BLaER1 (cell line): ENCODE results near the gene PHC2.

Experiments used
- H3K27ac ChIP-seq: shearing (Covaris generic); formaldehyde crosslinking; 2 replicates; pipeline ENCODE4 v1.8.1; 2022
- H3K27me3 ChIP-seq: shearing (Covaris generic); formaldehyde crosslinking; 2 replicates; pipeline ENCODE4 v1.8.1; 2022
- H3K36me3 ChIP-seq: shearing (Covaris generic); formaldehyde crosslinking; 2 replicates; pipeline ENCODE4 v1.8.1; 2022
- H3K4me1 ChIP-seq: shearing (Covaris generic); formaldehyde crosslinking; 2 replicates; pipeline ENCODE4 v1.8.1; 2022
- H3K4me2 ChIP-seq: shearing (Covaris generic); formaldehyde crosslinking; 2 replicates; pipeline ENCODE4 v1.8.1; 2022
- H3K4me3 ChIP-seq: shearing (Covaris generic); formaldehyde crosslinking; 2 replicates; pipeline ENCODE4 v1.8.1; 2022
- H3K9ac ChIP-seq: shearing (Covaris generic); formaldehyde crosslinking; 2 replicates; pipeline ENCODE4 v1.8.1; 2022
- H3K9me3 ChIP-seq: shearing (Covaris generic); formaldehyde crosslinking; 2 replicates; pipeline ENCODE4 v1.8.1; 2022
- H4K20me1 ChIP-seq: shearing (Covaris generic); formaldehyde crosslinking; 2 replicates; pipeline ENCODE4 v1.8.1; 2022
- Cebpa-rat ChIP-seq: shearing (Covaris generic); IDR thresholded peaks from 2 replicates; pipeline ENCODE4 v1.8.1; 2022

PHC2 gene

GRCh38 chr1:33366762-33367484, 64.0 kb downstream of the PHC2 start:
- H3K9me3 ChIP-seq, result no peaks in the 10 kb centered on the region
- H3K4me1 ChIP-seq, result peaks cover 57% of the 10 kb centered on the region
- no peaks in the 10 kb centered on the region for H3K27me3 ChIP-seq
- peak overlapping the region; percentile 46; the same call in 1 of the 2 replicates for H3K27ac ChIP-seq
- peak overlapping the region; percentile 33; the same call in 1 of the 2 replicates for H3K9ac ChIP-seq
- H3K4me3 ChIP-seq, result no peak overlapping the region
- H3K36me3 ChIP-seq, result peaks cover under 1% of the 10 kb centered on the region; the same call in 1 of the 2 replicates
- no peak for TF ChIP-seq Cebpa-rat
- peak overlapping the region; percentile 89 for H3K4me2 ChIP-seq
- H4K20me1 ChIP-seq, result no peaks in the 10 kb centered on the region

GRCh38 chr1:33365560-33365997, 65.3 kb downstream of the PHC2 start:
- Histone ChIP-seq H3K4me1 (peaks cover 71% of the 10 kb centered on the region), H3K27me3 (no peaks in the 10 kb centered on the region)

GRCh38 chr1:33364565-33364918, 66.4 kb downstream of the PHC2 start:
- no peak for TF ChIP-seq Cebpa-rat
- Histone ChIP-seq H3K4me1 (peaks cover 81% of the 10 kb centered on the region), H4K20me1 (no peaks in the 10 kb centered on the region), H3K4me2 (peak overlapping the region; percentile 89), H3K9ac (peak overlapping the region; percentile 76), H3K4me3 (peak overlapping the region; percentile 66), H3K9me3 (no peaks in the 10 kb centered on the region), H3K27ac (peak overlapping the region; percentile 85), H3K36me3 (no peaks in the 10 kb centered on the region), H3K27me3 (no peaks in the 10 kb centered on the region)

More at GRCh38 chr1:33365560-33365997, 65.3 kb downstream of the PHC2 start:
- H3K36me3 ChIP-seq, result no peaks in the 10 kb centered on the region
- H3K4me3 ChIP-seq, result no peak overlapping the region
- H4K20me1 ChIP-seq, result no peaks in the 10 kb centered on the region
- peak overlapping the region; percentile 85 for H3K27ac ChIP-seq
- no peaks in the 10 kb centered on the region for H3K9me3 ChIP-seq
- H3K4me2 ChIP-seq, result peak overlapping the region; percentile 89
- TF ChIP-seq Cebpa-rat, result no peak
- peak overlapping the region; percentile 76 for H3K9ac ChIP-seq

GRCh38 chr1:33363470-33363861, 67.4 kb downstream of the PHC2 start:
- no peak for TF ChIP-seq Cebpa-rat
- Histone ChIP-seq H3K4me3 (peak overlapping the region; percentile 66), H3K36me3 (0 out of 2 replicates have a peak, but pooled peaks cover 3% of the 10 kb centered on the region), H3K4me2 (peak overlapping the region; percentile 89), H3K9me3 (peaks cover 6% of the 10 kb centered on the region; the same call in 1 of the 2 replicates), H3K27me3 (no peaks in the 10 kb centered on the region), H4K20me1 (no peaks in the 10 kb centered on the region), H3K9ac (peak overlapping the region; percentile 78), H3K27ac (peak overlapping the region; percentile 85), H3K4me1 (peaks cover 82% of the 10 kb centered on the region)

- H3K36me3 ChIP-seq, result 0 out of 2 replicates have a peak, but pooled peaks cover 3% of the 10 kb centered on the region
- peaks cover 82% of the 10 kb centered on the region for H3K4me1 ChIP-seq
- H3K4me3 ChIP-seq, result peak overlapping the region; percentile 66
- H3K9me3 ChIP-seq, result peaks cover 6% of the 10 kb centered on the region; the same call in 1 of the 2 replicates
- H4K20me1 ChIP-seq, result no peaks in the 10 kb centered on the region
- no peak for TF ChIP-seq Cebpa-rat
- peak overlapping the region; percentile 85 for H3K27ac ChIP-seq
- no peaks in the 10 kb centered on the region for H3K27me3 ChIP-seq
- peak overlapping the region; percentile 89 for H3K4me2 ChIP-seq
- peak overlapping the region; percentile 78 for H3K9ac ChIP-seq
Measured at GRCh38 chr1:33363021-33363420, 67.9 kb downstream of the PHC2 start.

GRCh38 chr1:33361532-33362235, 69.2 kb downstream of the PHC2 start:
- no peak for TF ChIP-seq Cebpa-rat
- Histone ChIP-seq H4K20me1 (no peaks in the 10 kb centered on the region), H3K27me3 (no peaks in the 10 kb centered on the region), H3K9me3 (peaks cover 9% of the 10 kb centered on the region; the same call in 1 of the 2 replicates), H3K9ac (peak overlapping the region; percentile 78), H3K27ac (peak overlapping the region; percentile 85), H3K36me3 (peaks cover 14% of the 10 kb centered on the region; the same call in 1 of the 2 replicates), H3K4me2 (peak overlapping the region; percentile 89), H3K4me1 (peaks cover 71% of the 10 kb centered on the region), H3K4me3 (peak overlapping the region; percentile 66)

GRCh38 chr1:33360367-33360766, 70.5 kb downstream of the PHC2 start:
- Histone ChIP-seq H3K27ac (peak overlapping the region; percentile 85), H3K4me2 (peak overlapping the region; percentile 89), H3K4me3 (no peak overlapping the region), H4K20me1 (no peaks in the 10 kb centered on the region), H3K36me3 (peaks cover 14% of the 10 kb centered on the region; the same call in 1 of the 2 replicates), H3K9me3 (peaks cover 10% of the 10 kb centered on the region; the same call in 1 of the 2 replicates), H3K4me1 (peaks cover 62% of the 10 kb centered on the region), H3K27me3 (no peaks in the 10 kb centered on the region), H3K9ac (no peak overlapping the region)
- no peak for TF ChIP-seq Cebpa-rat

GRCh38 chr1:33359931-33360330, 71.0 kb downstream of the PHC2 start:
- H3K4me1 ChIP-seq, result peaks cover 62% of the 10 kb centered on the region
- no peak for TF ChIP-seq Cebpa-rat
- no peaks in the 10 kb centered on the region for H4K20me1 ChIP-seq
- no peak overlapping the region; the same call in 1 of the 2 replicates for H3K27ac ChIP-seq
- H3K4me3 ChIP-seq, result no peak overlapping the region
- H3K9me3 ChIP-seq, result peaks cover 10% of the 10 kb centered on the region; the same call in 1 of the 2 replicates
- no peak overlapping the region for H3K9ac ChIP-seq
- no peaks in the 10 kb centered on the region for H3K27me3 ChIP-seq
- peak overlapping the region; percentile 89 for H3K4me2 ChIP-seq
- H3K36me3 ChIP-seq, result peaks cover 14% of the 10 kb centered on the region; the same call in 1 of the 2 replicates

- no peak for TF ChIP-seq Cebpa-rat
- no peak overlapping the region for H3K4me3 ChIP-seq
- peaks cover 10% of the 10 kb centered on the region; the same call in 1 of the 2 replicates for H3K9me3 ChIP-seq
- no peak overlapping the region for H3K9ac ChIP-seq
- H4K20me1 ChIP-seq, result no peaks in the 10 kb centered on the region
- no peak overlapping the region for H3K4me2 ChIP-seq
- H3K36me3 ChIP-seq, result peaks cover 18% of the 10 kb centered on the region; the same call in 1 of the 2 replicates
- no peaks in the 10 kb centered on the region for H3K27me3 ChIP-seq
- peaks cover 62% of the 10 kb centered on the region for H3K4me1 ChIP-seq
- H3K27ac ChIP-seq, result no peak overlapping the region
Measured at GRCh38 chr1:33358795-33359503, 71.9 kb downstream of the PHC2 start.
